Mesenchymal stem cell (in vitro differentiated cells and primary cell): ENCODE data around the gene SRRT.

ENCODE experiments used
- DNase-seq: peaks from one replicate; pipeline ENCODE4 v3.0.0-alpha.2; 2013
- H2AFZ ChIP-seq: one replicate; pipeline ENCODE4 v1.6.1; 2013; ENCODE audit warnings: low read depth, mild to moderate bottlenecking, control low read depth, inconsistent platforms, low read length, moderate library complexity
- H2AK5ac ChIP-seq: 2 replicates; pipeline ENCODE4 v1.6.1; 2013; ENCODE audit warnings: low read length, moderate library complexity, mild to moderate bottlenecking, inconsistent platforms; ENCODE audit not compliant: severe bottlenecking
- H2BK120ac ChIP-seq: one replicate; pipeline ENCODE4 v1.6.1; 2013; ENCODE audit warnings: low read depth, mild to moderate bottlenecking, inconsistent platforms, low read length, moderate library complexity
- H2BK12ac ChIP-seq, 2 experiments: one replicate each; pipeline ENCODE4 v1.6.1; 2013; ENCODE audit warnings: inconsistent platforms in 2 of 2, low read length in 2 of 2, mild to moderate bottlenecking in 2 of 2, moderate library complexity in 2 of 2, control low read depth in 1 of 2
- H2BK15ac ChIP-seq: one replicate; pipeline ENCODE4 v1.6.1; 2013; ENCODE audit warnings: mild to moderate bottlenecking, low read depth, inconsistent platforms; ENCODE audit not compliant: poor library complexity, severe bottlenecking
- H2BK5ac ChIP-seq: 2 replicates; pipeline ENCODE4 v1.6.1; 2013; ENCODE audit warnings: low read depth, mild to moderate bottlenecking, low read length, control low read depth, inconsistent platforms; ENCODE audit not compliant: poor library complexity, severe bottlenecking
- H3K14ac ChIP-seq, 2 experiments: one replicate each; pipeline ENCODE4 v1.6.1; 2013; ENCODE audit warnings: inconsistent platforms in 2 of 2, low read length in 2 of 2, control low read depth in 1 of 2, mild to moderate bottlenecking in 1 of 2, moderate library complexity in 1 of 2
- H3K18ac ChIP-seq, 2 experiments: one replicate each; pipeline ENCODE4 v1.6.1; 2013; ENCODE audit warnings: inconsistent platforms in 2 of 2, low read length in 2 of 2, control low read depth in 1 of 2, low read depth in 1 of 2, mild to moderate bottlenecking in 1 of 2
- H3K23ac ChIP-seq, 2 experiments: one replicate each; pipeline ENCODE4 v1.6.1; 2013; ENCODE audit warnings: inconsistent platforms in 2 of 2, low read length in 2 of 2, mild to moderate bottlenecking in 2 of 2, moderate library complexity in 2 of 2, control low read depth in 1 of 2
- H3K27ac ChIP-seq: 2 replicates; pipeline ENCODE4 v1.5.1; 2013; ENCODE audit warnings: mild to moderate bottlenecking, moderate library complexity, low read length, control low read depth, inconsistent platforms; ENCODE audit not compliant: poor library complexity, severe bottlenecking
- H3K27me3 ChIP-seq, 2 experiments: 2 replicates each; pipeline versions ENCODE4 v1.6.1 to v1.7.0; 2013; ENCODE audit warnings: low read length in 2 of 2, mild to moderate bottlenecking in 2 of 2, moderate library complexity in 2 of 2, control low read depth in 1 of 2, inconsistent platforms in 1 of 2; ENCODE audit not compliant: control insufficient read depth in 1 of 2, insufficient read depth in 1 of 2
- H3K36me3 ChIP-seq, 2 experiments: 2 replicates each; pipeline versions ENCODE4 v1.6.1 to v1.7.0; 2013; ENCODE audit warnings: low read length in 2 of 2, control low read depth in 1 of 2, inconsistent platforms in 1 of 2, low read depth in 1 of 2, mild to moderate bottlenecking in 1 of 2; ENCODE audit not compliant: insufficient read depth in 2 of 2, control insufficient read depth in 1 of 2
- H3K4ac ChIP-seq, 2 experiments: one replicate each; pipeline ENCODE4 v1.6.1; 2013; ENCODE audit warnings: inconsistent platforms in 2 of 2, low read length in 2 of 2, mild to moderate bottlenecking in 2 of 2, moderate library complexity in 2 of 2, control low read depth in 1 of 2, low read depth in 1 of 2
- H3K4me1 ChIP-seq: 2 replicates; pipeline ENCODE4 v1.6.1; 2013; ENCODE audit warnings: low read depth, low read length, control low read depth; ENCODE audit not compliant: control insufficient read depth, insufficient read depth
- H3K4me2 ChIP-seq: 2 replicates; pipeline ENCODE4 v1.6.1; 2013; ENCODE audit warnings: low read length, mild to moderate bottlenecking, inconsistent platforms; ENCODE audit not compliant: poor library complexity, severe bottlenecking
- H3K4me3 ChIP-seq, 2 experiments: 2 replicates each; pipeline versions ENCODE4 v1.5.1 to v1.7.0; 2013; ENCODE audit warnings: low read length in 2 of 2, mild to moderate bottlenecking in 2 of 2, control low read depth in 1 of 2, low read depth in 1 of 2; ENCODE audit not compliant: insufficient read depth in 1 of 2
- H3K79me1 ChIP-seq: replicated peaks from 2 replicates; pipeline ENCODE4 v1.6.1; 2013; ENCODE audit warnings: mild to moderate bottlenecking, control low read depth, low read length, inconsistent platforms; ENCODE audit not compliant: poor library complexity, severe bottlenecking
- H3K9ac ChIP-seq: 2 replicates; pipeline ENCODE4 v1.7.0; 2013; ENCODE audit warnings: mild to moderate bottlenecking, low read length, moderate library complexity
- H3K9me3 ChIP-seq: 2 replicates; pipeline ENCODE4 v1.7.0; 2013; ENCODE audit warnings: mild to moderate bottlenecking, low read length; ENCODE audit not compliant: control insufficient read depth
- H4K8ac ChIP-seq: one replicate; pipeline ENCODE4 v1.6.1; 2013; ENCODE audit warnings: inconsistent platforms, mild to moderate bottlenecking, low read length, moderate library complexity
- H4K91ac ChIP-seq: one replicate; pipeline ENCODE4 v1.6.1; 2013; ENCODE audit warnings: mild to moderate bottlenecking, low read length, inconsistent platforms
- WGBS: methylation state at CpG from one replicate; pipeline ENCODE4 v1.1.7; 2013; ENCODE audit warnings: mixed read lengths; 5-methylcytosine and 5-hydroxymethylcytosine counted together

Gene SRRT

GRCh38 chr7:100826514-100827329 is 48.2 kb upstream of the SRRT start:
- H3K4me3 ChIP-seq: peak overlapping the region; percentile 84 to 86
- H2BK5ac ChIP-seq: no peak overlapping the region
- DNase-seq: peak; percentile 37
- peak overlapping the region in 1 of 2 experiments; percentile 63 for H3K23ac ChIP-seq
- H3K18ac ChIP-seq: peak overlapping the region; percentile 59 to 67
- peaks cover 27% of the 10 kb centered on the region for H3K79me1 ChIP-seq
- peak overlapping the region; percentile 67 for H4K8ac ChIP-seq
- peaks cover 0 to 5% of the 10 kb centered on the region in 2 experiments for H3K27me3 ChIP-seq
- H3K14ac ChIP-seq: peak overlapping the region; percentile 47 to 92
- H2AK5ac ChIP-seq: no peak overlapping the region
- peak overlapping the region; percentile 92 for H3K4me2 ChIP-seq
- WGBS: 0% methylated on average over 28 of the region's 71 CpGs
- H3K9me3 ChIP-seq: no peaks in the 10 kb centered on the region
- H2AFZ ChIP-seq: peak overlapping the region; percentile 57
- H3K4ac ChIP-seq: peak overlapping the region; percentile 59 to 82
- peak overlapping the region; percentile 61 for H4K91ac ChIP-seq
- peak overlapping the region; percentile 89 for H2BK15ac ChIP-seq
- H2BK120ac ChIP-seq: peak overlapping the region; percentile 78
- peak overlapping the region; percentile 81 for H3K9ac ChIP-seq
- H3K36me3 ChIP-seq: peaks cover 7 to 34% of the 10 kb centered on the region in 2 experiments
- no peak overlapping the region for H2BK12ac ChIP-seq
- peak overlapping the region; percentile 10 for H3K27ac ChIP-seq
- H3K4me1 ChIP-seq: peaks cover 22% of the 10 kb centered on the region

GRCh38 chr7:100827330-100828226 is 47.3 kb upstream of the SRRT start, which contains the start of gene EPHB4:
TSS of gene EPHB4 (minus strand) at chr7:100827523. CDS start at chr7:100827030, 493 bp downstream.
- Histone ChIP-seq H3K27me3 (peaks cover 0 to 5% of the 10 kb centered on the region in 2 experiments), H4K8ac (peak within 1 kb of the TSS; percentile 97), H3K18ac (peak within 1 kb of the TSS; percentile 59 to 67), H3K4ac (peak within 1 kb of the TSS; percentile 59 to 88), H3K27ac (peak within 1 kb of the TSS; percentile 19), H3K36me3 (peaks cover 7 to 26% of the 10 kb centered on the region in 2 experiments), H3K9me3 (no peaks in the 10 kb centered on the region), H3K4me2 (peak within 1 kb of the TSS; percentile 92), H3K4me1 (peaks cover 22% of the 10 kb centered on the region), H4K91ac (peak within 1 kb of the TSS; percentile 82), H2AK5ac (no peak within 1 kb of the TSS), H3K79me1 (peaks cover 22% of the 10 kb centered on the region), H2BK15ac (peak within 1 kb of the TSS; percentile 89), H3K23ac (peak within 1 kb of the TSS in 1 of 2 experiments; percentile 63), H2BK12ac (no peak within 1 kb of the TSS), H2BK120ac (peak within 1 kb of the TSS; percentile 78), H2BK5ac (no peak within 1 kb of the TSS), H3K4me3 (peak within 1 kb of the TSS; percentile 85 to 86), H3K9ac (peak within 1 kb of the TSS; percentile 81), H3K14ac (peak within 1 kb of the TSS; percentile 47 to 92), H2AFZ (peak within 1 kb of the TSS; percentile 62)
- DNase-seq: peak; percentile 91
- 1% methylated on average over 67 of the region's 80 CpGs for WGBS

GRCh38 chr7:100829150-100829716 is 45.7 kb upstream of the SRRT start:
- no peaks in the 10 kb centered on the region for H3K9me3 ChIP-seq
- H4K91ac ChIP-seq: no peak overlapping the region
- no peak overlapping the region for H3K4ac ChIP-seq
- H2AK5ac ChIP-seq: peak overlapping the region; percentile 53
- H3K4me3 ChIP-seq: no peak overlapping the region
- H3K27me3 ChIP-seq: peaks cover 0 to 5% of the 10 kb centered on the region in 2 experiments
- peak overlapping the region; percentile 82 for H4K8ac ChIP-seq
- WGBS: 52% methylated on average over 20 of the region's 20 CpGs
- H3K14ac ChIP-seq: no peak overlapping the region
- no peak overlapping the region for H2BK5ac ChIP-seq
- H3K36me3 ChIP-seq: peaks cover 0 to 9% of the 10 kb centered on the region in 2 experiments
- H3K23ac ChIP-seq: no peak overlapping the region
- DNase-seq: no peak
- no peak overlapping the region for H3K27ac ChIP-seq
- peak overlapping the region in 1 of 2 experiments; percentile 83 for H2BK12ac ChIP-seq
- H3K79me1 ChIP-seq: peaks cover 6% of the 10 kb centered on the region
- H3K4me1 ChIP-seq: peaks cover 21% of the 10 kb centered on the region
- no peak overlapping the region for H2AFZ ChIP-seq
- no peak overlapping the region for H2BK15ac ChIP-seq
- no peak overlapping the region for H3K4me2 ChIP-seq
- no peak overlapping the region for H3K9ac ChIP-seq
- no peak overlapping the region for H3K18ac ChIP-seq
- peak overlapping the region; percentile 54 for H2BK120ac ChIP-seq
